ENCODE measurements around the gene FBXL20. TPM values are rescaled to one million over a fixed set of nuclear protein-coding genes. Genes with fewer than 3 reads are reported as not detected.

The FBXL20 gene
- total RNA-seq, 4 donors from 2014 or later, result 6.4 to 29.0 (median 19.8) TPM

GRCh38 chr17:39219647-39220154, 181.7 kb downstream of the FBXL20 start:
- no peaks in the 10 kb centered on the region for H3K36me3 ChIP-seq
- H3K4me3 ChIP-seq, result no peak overlapping the region
- no peaks in the 10 kb centered on the region for H3K4me1 ChIP-seq
- H3K27me3 ChIP-seq, result no peaks in the 10 kb centered on the region
- no peak for DNase-seq
- no peak for TF ChIP-seq CTCF (IDR thresholded peaks at IDR 0.05)
- TF ChIP-seq POLR2A (IDR thresholded peaks at IDR 0.05), result no peak
- intact Hi-C loops (cut with DNase I; ENCODE audit: low total_unique reads), result no loop called here
- H3K27ac ChIP-seq, result no peak overlapping the region
- H3K9me3 ChIP-seq, result no peaks in the 10 kb centered on the region

GRCh38 chr17:39218906-39219305, 182.5 kb downstream of the FBXL20 start:
- Histone ChIP-seq H3K9me3 (no peaks in the 10 kb centered on the region), H3K36me3 (no peaks in the 10 kb centered on the region), H3K4me1 (no peaks in the 10 kb centered on the region), H3K27ac (no peak overlapping the region), H3K4me3 (no peak overlapping the region), H3K27me3 (no peaks in the 10 kb centered on the region)
- intact Hi-C loops (cut with DNase I; ENCODE audit: low total_unique reads), result no loop called here
- DNase-seq, result no peak
- TF ChIP-seq CTCF (IDR thresholded peaks at IDR 0.05) (no peak), POLR2A (IDR thresholded peaks at IDR 0.05) (no peak)

- no peak overlapping the region for H3K4me3 ChIP-seq
- H3K4me1 ChIP-seq, result no peaks in the 10 kb centered on the region
- no peak overlapping the region for H3K27ac ChIP-seq
- TF ChIP-seq CTCF (IDR thresholded peaks at IDR 0.05) (no peak), POLR2A (IDR thresholded peaks at IDR 0.05) (no peak)
- H3K27me3 ChIP-seq, result no peaks in the 10 kb centered on the region
- intact Hi-C loops (cut with DNase I; ENCODE audit: low total_unique reads), result no loop called here
- no peak for DNase-seq
- H3K36me3 ChIP-seq, result no peaks in the 10 kb centered on the region
- H3K9me3 ChIP-seq, result no peaks in the 10 kb centered on the region
Measured at GRCh38 chr17:39217734-39218369, 183.6 kb downstream of the FBXL20 start.

GRCh38 chr17:39213852-39214251, 187.6 kb downstream of the FBXL20 start:
- intact Hi-C loops (cut with DNase I; ENCODE audit: low total_unique reads), result no loop called here
- DNase-seq, result no peak
- Histone ChIP-seq H3K4me1 (no peaks in the 10 kb centered on the region), H3K27ac (no peak overlapping the region), H3K9me3 (no peaks in the 10 kb centered on the region), H3K4me3 (no peak overlapping the region), H3K27me3 (no peaks in the 10 kb centered on the region), H3K36me3 (no peaks in the 10 kb centered on the region)
- TF ChIP-seq POLR2A (IDR thresholded peaks at IDR 0.05), result no peak
- no peak for TF ChIP-seq CTCF (IDR thresholded peaks at IDR 0.05)

GRCh38 chr17:39212841-39213480, 188.5 kb downstream of the FBXL20 start:
- H3K27ac ChIP-seq, result no peak overlapping the region
- intact Hi-C loops (cut with DNase I; ENCODE audit: low total_unique reads), result no loop called here
- no peaks in the 10 kb centered on the region for H3K9me3 ChIP-seq
- DNase-seq, result no peak
- TF ChIP-seq POLR2A (IDR thresholded peaks at IDR 0.05) (no peak), CTCF (IDR thresholded peaks at IDR 0.05) (no peak)
- no peaks in the 10 kb centered on the region for H3K36me3 ChIP-seq
- no peaks in the 10 kb centered on the region for H3K27me3 ChIP-seq
- no peak overlapping the region for H3K4me3 ChIP-seq
- no peaks in the 10 kb centered on the region for H3K4me1 ChIP-seq
